ENCODE measurements around the gene LRCOL1.
A peak's percentile ranks its signal among the peaks of the same experiment; 100 is the strongest.

Gene LRCOL1

DNA sequence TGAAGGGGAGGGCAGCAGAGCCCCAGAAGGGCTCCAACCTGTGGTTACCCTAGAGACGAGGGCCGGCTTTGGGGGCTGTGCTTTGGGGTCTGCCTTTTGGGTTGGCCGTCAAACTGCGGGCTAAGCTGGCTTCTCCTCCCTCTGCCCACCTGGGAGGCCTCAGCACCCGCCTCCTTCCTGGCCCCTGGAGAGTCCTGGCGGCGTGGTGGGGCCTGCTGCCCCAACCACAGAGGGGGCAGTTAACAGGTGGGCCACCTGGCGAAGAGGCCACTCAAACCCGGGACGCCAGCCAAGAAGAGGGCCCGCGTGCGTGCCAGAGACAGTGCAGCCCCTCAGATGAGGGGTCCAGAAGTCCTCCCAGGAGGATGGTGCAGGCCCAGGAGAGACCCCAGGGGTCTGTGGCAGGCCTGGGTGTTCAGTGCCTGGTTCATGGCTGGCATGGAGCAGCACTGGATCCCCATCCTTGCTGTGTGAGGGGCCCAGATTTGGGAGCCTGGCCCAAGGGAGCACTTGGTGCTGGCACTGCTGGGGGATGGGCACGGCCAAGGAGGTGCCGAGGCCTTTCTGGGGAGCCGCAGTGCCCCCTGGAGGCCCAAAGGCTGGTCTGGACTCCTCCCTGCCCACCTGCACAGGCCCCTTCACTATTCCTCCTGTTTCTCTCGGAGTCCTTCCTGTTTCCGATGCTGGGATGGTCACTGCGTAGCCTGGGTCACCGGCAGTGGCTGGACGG is 48.8 kb downstream of the LRCOL1 start:
- DNase-seq (ENCODE audit: low spot score) = no peak
- peak overlapping the region in 1 of 2 donors; percentile 72 for H3K4me3 ChIP-seq (ENCODE audit: low read length in 2 of 2)
- H3K23ac ChIP-seq (ENCODE audit: low read depth, low read length, poor library complexity) = peak overlapping the region; percentile 68
- peaks cover 0 to 3% (median 0%) of the 10 kb centered on the region in 3 experiments for H3K27me3 ChIP-seq (ENCODE audit: control insufficient read depth in 3 of 3, insufficient read depth in 3 of 3, low read depth in 1 of 3, low read length in 3 of 3)
- peaks cover 35% of the 10 kb centered on the region for H3K79me1 ChIP-seq (ENCODE audit: low read depth, low read length)
- peaks cover 7 to 21% of the 10 kb centered on the region in 2 donors for H3K36me3 ChIP-seq (replicated peaks in 1 of 2; ENCODE audit: control insufficient read depth in 2 of 2, insufficient read depth in 2 of 2, low read length in 2 of 2)
- no CpG with 5 or more reads among the region's 21 CpGs for WGBS, 2 donors (ENCODE audit: extremely low coverage in 2 of 2, insufficient read length in 2 of 2, insufficient replicate concordance in 1 of 2)
- no peak overlapping the region for H2AFZ ChIP-seq (ENCODE audit: low read length)
- no peak overlapping the region for H3K18ac ChIP-seq (ENCODE audit: low read length)
- peak overlapping the region; percentile 63 for H3K9ac ChIP-seq (ENCODE audit: low read depth, low read length, poor library complexity)
- H4K91ac ChIP-seq (ENCODE audit: low read depth, low read length, poor library complexity) = no peak overlapping the region
- peak overlapping the region; percentile 83 for H2BK120ac ChIP-seq (ENCODE audit: low read depth, low read length)
- no peak overlapping the region for H2BK12ac ChIP-seq (ENCODE audit: low read length)
- peak overlapping the region; percentile 21 for H3K14ac ChIP-seq (ENCODE audit: low read length)
- H2BK5ac ChIP-seq (ENCODE audit: low read length) = peak overlapping the region; percentile 70
- H3K27ac ChIP-seq (replicated peaks; ENCODE audit: low read length) = no peak overlapping the region
- H2AK5ac ChIP-seq (ENCODE audit: low read depth, low read length) = peak overlapping the region; percentile 92
- H3K4ac ChIP-seq (ENCODE audit: low read length) = no peak overlapping the region
- H2BK15ac ChIP-seq (ENCODE audit: low read length) = no peak overlapping the region
- H3K4me2 ChIP-seq (ENCODE audit: insufficient read depth, low read length, poor library complexity, severe bottlenecking) = peak overlapping the region; percentile 90
- peaks cover 0 to 3% of the 10 kb centered on the region in 2 donors for H3K9me3 ChIP-seq (replicated peaks in 1 of 2; ENCODE audit: control insufficient read depth in 2 of 2, insufficient read depth in 1 of 2, low read depth in 1 of 2, low read length in 2 of 2)
- no peak overlapping the region for H4K8ac ChIP-seq (ENCODE audit: low read depth, low read length)
- peaks cover 14 to 15% of the 10 kb centered on the region in 2 donors for H3K4me1 ChIP-seq (ENCODE audit: control insufficient read depth in 2 of 2, insufficient read depth in 1 of 2, low read depth in 1 of 2, low read length in 2 of 2)

DNA sequence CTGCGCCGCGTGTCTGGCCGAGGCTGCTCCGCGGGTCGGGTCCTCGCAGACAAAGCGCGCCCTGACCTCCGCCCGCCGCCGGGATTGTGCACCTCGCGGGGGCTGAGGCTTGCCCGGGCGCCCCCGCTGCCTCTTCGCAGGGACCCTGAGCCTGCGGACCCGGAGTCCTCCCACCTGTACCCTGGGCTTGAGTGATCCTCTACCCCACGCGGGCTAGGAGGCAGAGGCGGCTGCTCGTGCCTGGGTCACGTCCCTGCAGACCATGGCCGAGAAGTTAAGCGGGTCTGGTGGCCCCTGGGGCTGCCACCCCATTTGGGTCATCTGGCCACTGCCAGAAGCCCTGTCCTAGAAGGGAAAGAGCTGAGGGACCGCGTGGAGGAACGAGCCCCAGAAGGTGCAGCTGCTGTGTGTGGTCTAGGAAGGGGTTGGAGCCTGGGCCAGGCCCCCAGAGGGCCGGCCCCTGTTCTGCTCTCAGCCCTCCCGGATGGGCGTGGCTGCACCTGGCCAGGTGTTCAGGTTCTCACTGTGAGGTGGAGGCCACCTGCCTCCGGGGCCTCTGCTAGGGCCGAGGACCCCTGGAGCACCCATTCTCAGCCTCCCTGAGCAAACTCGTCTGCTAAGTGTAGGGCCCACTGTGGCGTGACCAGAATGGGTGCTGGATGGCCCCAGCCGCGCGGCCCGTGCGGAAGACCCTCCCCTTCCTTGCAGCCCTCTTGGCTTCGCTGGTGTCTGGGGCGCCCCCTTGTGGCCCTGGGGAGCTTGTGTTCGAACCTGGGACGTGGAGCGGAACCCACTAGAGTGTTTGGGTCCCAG is 49.6 kb downstream of the LRCOL1 start:
- peak overlapping the region; percentile 91 for H3K14ac ChIP-seq (ENCODE audit: low read length)
- H4K8ac ChIP-seq (ENCODE audit: low read depth, low read length) = no peak overlapping the region
- peak overlapping the region; percentile 2 for H2BK15ac ChIP-seq (ENCODE audit: low read length)
- H3K27ac ChIP-seq (replicated peaks; ENCODE audit: low read length) = no peak overlapping the region
- peak overlapping the region; percentile 90 for H3K4me2 ChIP-seq (ENCODE audit: insufficient read depth, low read length, poor library complexity, severe bottlenecking)
- peaks cover 0 to 3% (median 0%) of the 10 kb centered on the region in 3 experiments for H3K27me3 ChIP-seq (ENCODE audit: control insufficient read depth in 3 of 3, insufficient read depth in 3 of 3, low read depth in 1 of 3, low read length in 3 of 3)
- peak overlapping the region; percentile 83 for H3K23ac ChIP-seq (ENCODE audit: low read depth, low read length, poor library complexity)
- H3K36me3 ChIP-seq (replicated peaks in 1 of 2; ENCODE audit: control insufficient read depth in 2 of 2, insufficient read depth in 2 of 2, low read length in 2 of 2) = peaks cover 7 to 17% of the 10 kb centered on the region in 2 donors
- H3K4me3 ChIP-seq (ENCODE audit: low read length in 2 of 2) = peak overlapping the region; percentile 72 to 95
- H3K4me1 ChIP-seq (ENCODE audit: control insufficient read depth in 2 of 2, insufficient read depth in 1 of 2, low read depth in 1 of 2, low read length in 2 of 2) = peaks cover 14 to 15% of the 10 kb centered on the region in 2 donors
- DNase-seq (ENCODE audit: low spot score) = peak; percentile 78
- peaks cover 33% of the 10 kb centered on the region for H3K79me1 ChIP-seq (ENCODE audit: low read depth, low read length)
- peak overlapping the region; percentile 96 for H3K4ac ChIP-seq (ENCODE audit: low read length)
- H2AK5ac ChIP-seq (ENCODE audit: low read depth, low read length) = peak overlapping the region; percentile 77
- H4K91ac ChIP-seq (ENCODE audit: low read depth, low read length, poor library complexity) = no peak overlapping the region
- H2BK120ac ChIP-seq (ENCODE audit: low read depth, low read length) = no peak overlapping the region
- H3K9ac ChIP-seq (ENCODE audit: low read depth, low read length, poor library complexity) = peak overlapping the region; percentile 97
- peak overlapping the region; percentile 95 for H3K18ac ChIP-seq (ENCODE audit: low read length)
- H2AFZ ChIP-seq (ENCODE audit: low read length) = peak overlapping the region; percentile 87
- peak overlapping the region; percentile 92 for H2BK12ac ChIP-seq (ENCODE audit: low read length)
- WGBS, 2 donors (ENCODE audit: extremely low coverage in 2 of 2, insufficient read length in 2 of 2, insufficient replicate concordance in 1 of 2) = no CpG with 5 or more reads among the region's 49 CpGs
- peaks cover 0 to 3% of the 10 kb centered on the region in 2 donors for H3K9me3 ChIP-seq (replicated peaks in 1 of 2; ENCODE audit: control insufficient read depth in 2 of 2, insufficient read depth in 1 of 2, low read depth in 1 of 2, low read length in 2 of 2)
- peak overlapping the region; percentile 39 for H2BK5ac ChIP-seq (ENCODE audit: low read length)

DNA sequence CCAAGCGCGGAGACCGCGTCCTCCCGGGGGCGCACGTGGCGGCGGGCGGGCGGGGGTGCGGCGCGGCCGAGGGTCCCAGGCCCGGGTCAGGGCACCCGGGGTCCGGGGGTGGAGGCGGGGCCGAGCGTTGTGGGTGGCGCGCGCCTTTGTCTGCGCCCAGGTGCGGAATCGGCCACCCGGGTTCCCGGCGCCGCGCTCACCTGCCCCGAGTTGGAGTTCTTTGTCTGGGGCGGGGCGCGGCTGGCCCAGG is 50.1 kb downstream of the LRCOL1 start:
- Histone ChIP-seq H2BK5ac (ENCODE audit: low read length) (peak overlapping the region; percentile 39), H3K4me1 (ENCODE audit: control insufficient read depth in 2 of 2, insufficient read depth in 1 of 2, low read depth in 1 of 2, low read length in 2 of 2) (peaks cover 11 to 15% of the 10 kb centered on the region in 2 donors), H3K27me3 (ENCODE audit: control insufficient read depth in 3 of 3, insufficient read depth in 3 of 3, low read depth in 1 of 3, low read length in 3 of 3) (peaks cover 0 to under 1% (median 0%) of the 10 kb centered on the region in 3 experiments), H3K14ac (ENCODE audit: low read length) (peak overlapping the region; percentile 91), H3K4me2 (ENCODE audit: insufficient read depth, low read length, poor library complexity, severe bottlenecking) (peak overlapping the region; percentile 90), H3K4me3 (ENCODE audit: low read length in 2 of 2) (peak overlapping the region; percentile 72 to 95), H2BK15ac (ENCODE audit: low read length) (peak overlapping the region; percentile 89), H3K9me3 (replicated peaks in 1 of 2; ENCODE audit: control insufficient read depth in 2 of 2, insufficient read depth in 1 of 2, low read depth in 1 of 2, low read length in 2 of 2) (peaks cover 0 to under 1% of the 10 kb centered on the region in 2 donors), H2AK5ac (ENCODE audit: low read depth, low read length) (peak overlapping the region; percentile 77), H3K18ac (ENCODE audit: low read length) (peak overlapping the region; percentile 95), H3K36me3 (replicated peaks in 1 of 2; ENCODE audit: control insufficient read depth in 2 of 2, insufficient read depth in 2 of 2, low read length in 2 of 2) (peaks cover 4 to 12% of the 10 kb centered on the region in 2 donors), H4K8ac (ENCODE audit: low read depth, low read length) (no peak overlapping the region), H3K4ac (ENCODE audit: low read length) (peak overlapping the region; percentile 96), H2BK12ac (ENCODE audit: low read length) (no peak overlapping the region), H3K27ac (replicated peaks; ENCODE audit: low read length) (peak overlapping the region; percentile 64), H3K23ac (ENCODE audit: low read depth, low read length, poor library complexity) (peak overlapping the region; percentile 83), H4K91ac (ENCODE audit: low read depth, low read length, poor library complexity) (no peak overlapping the region), H2AFZ (ENCODE audit: low read length) (peak overlapping the region; percentile 87), H2BK120ac (ENCODE audit: low read depth, low read length) (no peak overlapping the region), H3K79me1 (ENCODE audit: low read depth, low read length) (peaks cover 29% of the 10 kb centered on the region), H3K9ac (ENCODE audit: low read depth, low read length, poor library complexity) (peak overlapping the region; percentile 97)
- no CpG with 5 or more reads among the region's 36 CpGs for WGBS, 2 donors (ENCODE audit: extremely low coverage in 2 of 2, insufficient read length in 2 of 2, insufficient replicate concordance in 1 of 2)
- DNase-seq (ENCODE audit: low spot score) = no peak
